Adipocyte (in vitro differentiated cells): ENCODE data around the gene VARS2.
A peak's percentile ranks its signal among the peaks of the same experiment; 100 is the strongest.

Source experiments
- DNase-seq: peaks from one replicate; pipeline ENCODE4 v3.0.0-alpha.2; 2015; ENCODE audit warnings: low read depth
- H3K27me3 ChIP-seq: replicated peaks from 2 replicates; pipeline ENCODE4 v1.7.0; 2013; ENCODE audit warnings: mild to moderate bottlenecking, low read length, moderate library complexity; ENCODE audit not compliant: control insufficient read depth, insufficient read depth
- H3K36me3 ChIP-seq: 2 replicates; pipeline ENCODE4 v1.7.0; 2013; ENCODE audit warnings: low read length, mild to moderate bottlenecking, moderate library complexity; ENCODE audit not compliant: control insufficient read depth, insufficient read depth, severe bottlenecking
- H3K4me1 ChIP-seq: 2 replicates; pipeline ENCODE4 v1.7.0; 2013; ENCODE audit warnings: mild to moderate bottlenecking, low read length, moderate library complexity; ENCODE audit not compliant: control insufficient read depth, insufficient read depth
- H3K4me3 ChIP-seq: 2 replicates; pipeline ENCODE4 v1.7.0; 2013; ENCODE audit warnings: mild to moderate bottlenecking, low read length, moderate library complexity
- H3K9ac ChIP-seq: 2 replicates; pipeline ENCODE4 v1.7.0; 2013; ENCODE audit warnings: mild to moderate bottlenecking, low read length, moderate library complexity
- H3K9me3 ChIP-seq: 2 replicates; pipeline ENCODE4 v1.7.0; 2013; ENCODE audit warnings: mild to moderate bottlenecking, low read length, moderate library complexity; ENCODE audit not compliant: control insufficient read depth

The VARS2 gene

DNA sequence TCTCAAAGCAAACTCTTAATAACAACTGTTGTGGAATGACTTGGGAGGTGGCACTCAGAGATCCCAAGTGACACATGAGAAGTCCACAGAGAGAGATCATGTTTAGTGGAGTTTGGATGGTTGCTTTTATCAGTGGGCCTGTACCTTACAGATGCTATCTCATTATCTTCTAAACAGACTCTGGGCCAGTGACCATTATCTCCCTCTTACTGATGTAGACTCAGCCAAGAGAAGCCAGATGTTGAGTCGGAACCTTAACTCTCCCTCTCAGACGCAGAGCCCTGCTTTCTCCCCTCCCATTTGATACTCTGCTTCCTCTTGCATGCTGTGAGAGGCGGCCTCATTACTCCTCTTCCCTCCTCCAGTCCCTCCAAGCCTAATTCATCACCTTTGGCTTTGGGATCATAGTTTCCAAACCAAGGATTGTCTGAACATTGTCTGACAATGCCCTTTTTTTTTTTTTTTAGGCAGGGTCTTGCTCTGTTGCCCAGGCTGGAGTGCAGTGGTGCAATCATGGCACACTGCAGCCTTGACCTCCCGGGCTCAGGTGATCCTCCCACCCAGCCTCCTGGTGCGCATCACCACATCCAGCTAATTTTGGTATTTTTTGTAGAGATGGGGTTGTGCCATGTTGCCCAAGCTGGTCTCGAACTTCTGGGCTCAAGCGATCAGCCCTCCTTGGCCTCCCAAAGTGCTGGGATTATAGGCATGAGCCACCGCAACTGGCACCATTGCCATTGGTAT is 34.2 kb upstream of the VARS2 start:
- DNase-seq, result no peak
- no peak overlapping the region for H3K4me3 ChIP-seq
- no peaks in the 10 kb centered on the region for H3K9me3 ChIP-seq
- no peaks in the 10 kb centered on the region for H3K36me3 ChIP-seq
- peaks cover 46% of the 10 kb centered on the region for H3K4me1 ChIP-seq
- no peak overlapping the region for H3K9ac ChIP-seq
- no peaks in the 10 kb centered on the region for H3K27me3 ChIP-seq

DNA sequence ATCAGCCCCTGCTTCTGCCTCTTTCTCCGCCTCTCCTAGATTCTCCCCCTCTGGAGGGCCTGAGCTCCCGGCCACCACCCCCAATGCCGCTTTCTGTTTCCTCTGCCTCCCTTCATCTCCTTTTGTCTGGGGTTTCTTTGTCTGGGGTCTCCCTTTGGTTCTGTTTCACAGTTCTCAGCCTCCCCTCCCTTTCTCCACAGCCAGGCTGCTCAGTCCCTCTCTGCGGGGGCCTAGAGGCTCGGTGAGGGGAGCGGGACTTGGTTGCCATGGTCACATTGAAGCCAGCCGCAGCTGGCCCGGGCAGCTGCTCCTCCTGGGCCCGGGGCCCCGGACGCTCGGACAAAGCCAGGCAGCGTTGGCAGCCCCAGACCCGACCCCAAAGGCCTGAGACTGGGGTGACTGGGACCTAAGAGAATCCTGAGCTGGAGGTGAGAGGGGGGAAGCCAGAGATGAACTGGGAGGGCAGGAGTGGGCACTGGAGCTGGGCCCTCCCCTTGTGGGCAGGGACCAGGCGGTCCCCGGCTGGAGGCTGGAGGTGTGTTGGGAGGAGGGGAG is 33.3 kb upstream of the VARS2 start:
- Histone ChIP-seq H3K36me3 (no peaks in the 10 kb centered on the region), H3K4me3 (no peak overlapping the region), H3K27me3 (no peaks in the 10 kb centered on the region), H3K9ac (no peak overlapping the region), H3K9me3 (no peaks in the 10 kb centered on the region), H3K4me1 (peaks cover 53% of the 10 kb centered on the region)
- no peak for DNase-seq

DNA sequence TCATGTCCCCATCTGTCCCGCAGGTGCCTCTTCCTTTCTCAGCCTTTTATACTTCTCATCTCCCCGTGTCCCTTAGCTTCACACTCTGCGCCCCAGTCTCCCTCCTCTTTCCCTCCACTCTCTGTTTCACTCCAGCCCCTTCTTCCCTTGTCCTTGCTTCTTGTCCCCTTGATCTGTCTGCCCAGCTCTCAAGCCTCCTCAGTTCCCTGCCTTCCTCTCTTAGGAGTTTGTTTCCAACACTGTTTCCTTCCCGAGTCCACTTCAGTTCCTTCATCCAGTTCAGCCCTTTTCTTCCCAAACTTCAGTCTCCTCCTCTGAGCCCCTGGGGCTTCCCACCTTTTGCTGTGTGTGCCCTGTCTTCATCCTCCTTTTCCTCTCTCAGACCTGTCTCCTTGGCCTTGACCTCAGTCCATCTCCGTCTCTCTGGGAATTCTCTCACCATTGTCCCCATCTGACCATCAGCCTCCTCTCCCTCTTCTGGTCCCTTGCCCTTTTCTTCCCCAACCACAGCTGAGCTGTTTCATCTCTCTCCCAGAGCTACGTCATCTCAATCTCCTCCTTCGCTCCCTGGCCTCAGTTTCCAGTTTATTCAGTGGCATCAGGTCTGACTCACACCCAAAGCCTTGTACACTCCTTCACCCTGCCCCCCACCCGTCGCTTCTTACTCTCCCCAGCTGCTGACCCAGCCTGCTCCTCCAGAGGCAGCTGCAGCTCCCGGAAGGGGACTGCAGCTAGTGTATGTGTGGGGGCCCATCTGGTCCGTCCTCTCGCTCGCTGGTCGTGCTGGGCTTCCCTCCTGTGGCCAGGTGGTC is 32.4 kb upstream of the VARS2 start:
- Histone ChIP-seq H3K27me3 (no peaks in the 10 kb centered on the region), H3K4me3 (no peak overlapping the region), H3K9ac (peak overlapping the region; percentile 23), H3K4me1 (peaks cover 53% of the 10 kb centered on the region), H3K9me3 (no peaks in the 10 kb centered on the region), H3K36me3 (no peaks in the 10 kb centered on the region)
- DNase-seq, result peak; percentile 22

DNA sequence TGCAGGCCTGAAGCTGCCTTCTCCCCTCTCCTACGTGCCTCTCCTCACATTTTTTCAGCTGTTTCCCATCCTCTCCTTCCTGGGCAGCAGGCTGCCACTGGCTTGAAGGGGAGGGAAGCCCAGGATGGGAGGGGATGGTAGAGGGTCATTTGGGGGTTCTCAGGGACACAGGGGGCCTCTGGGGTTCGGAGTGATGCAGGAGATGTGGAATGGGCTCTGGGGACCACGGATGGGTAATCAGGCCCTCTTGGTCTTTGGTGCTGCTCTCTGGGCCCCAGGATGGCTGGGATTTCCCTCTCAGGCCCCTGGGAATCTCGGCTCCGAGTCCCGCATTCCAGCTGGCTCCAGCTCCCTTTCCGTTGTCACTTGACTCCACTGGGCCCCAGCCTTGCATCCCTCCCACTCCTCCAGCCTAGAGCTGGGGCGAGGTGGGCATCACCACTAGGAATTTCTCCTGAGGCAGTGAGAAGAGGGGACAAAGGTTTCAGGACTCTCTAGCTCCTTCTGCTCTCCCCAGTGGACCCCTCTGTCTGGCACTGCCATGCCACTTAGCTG is 31.8 kb upstream of the VARS2 start:
- peak overlapping the region; percentile 23 for H3K9ac ChIP-seq
- no peak overlapping the region for H3K4me3 ChIP-seq
- peaks cover 49% of the 10 kb centered on the region for H3K4me1 ChIP-seq
- H3K27me3 ChIP-seq, result no peaks in the 10 kb centered on the region
- DNase-seq, result peak; percentile 63
- no peaks in the 10 kb centered on the region for H3K9me3 ChIP-seq
- H3K36me3 ChIP-seq, result no peaks in the 10 kb centered on the region

DNA sequence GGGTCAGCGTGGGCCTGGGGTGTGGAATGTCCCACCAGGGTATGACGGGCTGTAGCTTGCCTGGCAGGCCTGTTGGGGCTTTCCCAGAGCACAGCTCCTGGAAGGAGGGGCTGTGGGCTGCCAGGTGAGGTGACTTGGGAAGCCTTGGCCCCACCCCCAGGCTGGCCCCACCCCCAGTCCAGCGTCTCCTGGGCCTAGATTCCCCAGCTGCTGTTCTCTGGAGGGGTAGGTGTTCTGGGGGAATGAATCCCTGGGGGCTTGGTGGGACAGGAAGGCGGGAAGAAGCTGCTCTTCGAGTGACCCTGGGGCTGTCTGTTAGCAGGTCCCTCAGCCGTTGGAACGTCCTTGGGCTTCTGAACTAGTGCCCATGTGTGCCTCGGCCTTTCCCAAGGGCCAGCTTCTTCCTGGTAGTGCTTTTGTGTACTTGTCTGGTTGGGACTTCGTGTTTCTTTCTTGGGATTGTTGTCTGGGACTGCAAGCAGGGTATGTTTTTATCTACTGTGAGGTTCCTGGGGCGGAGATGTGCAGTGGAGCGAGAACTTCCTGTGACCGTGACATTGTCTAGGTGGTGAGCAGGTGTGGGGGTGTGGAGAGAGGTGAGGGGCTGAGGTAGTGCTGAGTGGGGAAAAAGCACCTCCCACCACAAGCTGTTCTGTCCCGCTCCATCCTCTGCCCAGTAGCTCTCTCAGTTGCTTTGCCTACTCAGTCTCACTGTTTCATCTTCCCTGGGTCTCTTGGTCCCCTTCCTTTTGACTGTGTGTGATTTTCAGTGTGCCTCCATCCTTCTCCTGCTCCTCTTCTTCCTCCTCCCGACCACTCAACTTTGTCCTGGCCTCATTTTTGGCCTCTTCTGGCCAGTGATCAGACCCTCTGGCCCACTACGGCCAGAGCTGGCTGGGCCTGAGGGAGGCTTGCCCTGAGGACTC is 31.0 kb upstream of the VARS2 start:
- H3K4me3 ChIP-seq, result peak overlapping the region; percentile 31
- no peaks in the 10 kb centered on the region for H3K27me3 ChIP-seq
- peak; percentile 17 for DNase-seq
- peak overlapping the region; percentile 42 for H3K9ac ChIP-seq
- H3K36me3 ChIP-seq, result no peaks in the 10 kb centered on the region
- H3K9me3 ChIP-seq, result no peaks in the 10 kb centered on the region
- H3K4me1 ChIP-seq, result peaks cover 49% of the 10 kb centered on the region

DNA sequence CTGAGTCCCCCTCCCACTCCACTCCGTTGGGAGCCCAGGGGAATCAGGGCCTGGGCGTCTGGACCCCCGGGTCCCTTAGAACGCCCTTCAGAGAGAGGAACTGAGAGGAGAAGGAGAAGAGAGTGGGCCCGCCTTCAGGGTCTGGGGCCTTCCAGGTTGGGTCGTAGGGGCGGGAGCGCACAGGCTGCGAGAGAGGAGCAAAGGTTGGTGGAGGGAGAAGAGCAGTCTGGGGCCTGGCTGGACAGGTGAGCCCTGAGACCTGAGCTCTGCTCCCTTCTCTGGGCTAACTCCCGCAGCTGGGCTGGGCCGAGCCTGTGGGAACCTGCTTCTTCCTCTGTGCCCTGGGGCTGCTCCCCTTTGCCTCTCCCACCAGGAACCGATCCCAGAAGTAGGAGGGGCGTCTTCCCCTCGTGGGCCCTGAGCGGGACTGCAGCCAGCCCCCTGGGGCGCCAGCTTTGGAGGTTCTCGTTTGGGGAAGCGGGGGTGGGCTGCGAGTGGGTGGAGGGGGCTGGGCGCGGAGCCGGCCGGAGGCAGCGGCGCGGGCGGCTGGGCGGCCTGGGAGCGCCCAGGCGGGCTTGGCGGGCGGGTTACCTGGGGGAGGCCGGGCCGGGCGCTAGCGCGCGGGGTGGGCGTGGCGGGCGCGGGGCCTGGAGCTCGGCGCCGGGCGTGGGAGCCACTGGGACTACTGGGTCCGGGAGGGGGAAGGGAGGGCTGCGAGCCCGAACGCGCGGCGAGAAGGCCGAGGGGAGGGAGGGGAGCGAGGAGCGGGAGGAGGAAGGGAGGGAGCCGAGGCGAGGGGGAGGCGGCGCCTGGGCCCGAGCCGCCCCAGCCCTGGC is 30.1 kb upstream of the VARS2 start, which contains the start of gene DDR1:
Gene DDR1, plus strand, starts transcription at position 835 of the 836 bp plus-strand sequence. CDS start 4,211 bp downstream, outside the sequence.
- Histone ChIP-seq H3K9ac (peak within 1 kb of the TSS; percentile 84), H3K36me3 (no peaks in the 10 kb centered on the region), H3K27me3 (no peaks in the 10 kb centered on the region), H3K4me3 (peak within 1 kb of the TSS; percentile 86), H3K9me3 (no peaks in the 10 kb centered on the region), H3K4me1 (peaks cover 50% of the 10 kb centered on the region)
- DNase-seq, result peak; percentile 64

DNA sequence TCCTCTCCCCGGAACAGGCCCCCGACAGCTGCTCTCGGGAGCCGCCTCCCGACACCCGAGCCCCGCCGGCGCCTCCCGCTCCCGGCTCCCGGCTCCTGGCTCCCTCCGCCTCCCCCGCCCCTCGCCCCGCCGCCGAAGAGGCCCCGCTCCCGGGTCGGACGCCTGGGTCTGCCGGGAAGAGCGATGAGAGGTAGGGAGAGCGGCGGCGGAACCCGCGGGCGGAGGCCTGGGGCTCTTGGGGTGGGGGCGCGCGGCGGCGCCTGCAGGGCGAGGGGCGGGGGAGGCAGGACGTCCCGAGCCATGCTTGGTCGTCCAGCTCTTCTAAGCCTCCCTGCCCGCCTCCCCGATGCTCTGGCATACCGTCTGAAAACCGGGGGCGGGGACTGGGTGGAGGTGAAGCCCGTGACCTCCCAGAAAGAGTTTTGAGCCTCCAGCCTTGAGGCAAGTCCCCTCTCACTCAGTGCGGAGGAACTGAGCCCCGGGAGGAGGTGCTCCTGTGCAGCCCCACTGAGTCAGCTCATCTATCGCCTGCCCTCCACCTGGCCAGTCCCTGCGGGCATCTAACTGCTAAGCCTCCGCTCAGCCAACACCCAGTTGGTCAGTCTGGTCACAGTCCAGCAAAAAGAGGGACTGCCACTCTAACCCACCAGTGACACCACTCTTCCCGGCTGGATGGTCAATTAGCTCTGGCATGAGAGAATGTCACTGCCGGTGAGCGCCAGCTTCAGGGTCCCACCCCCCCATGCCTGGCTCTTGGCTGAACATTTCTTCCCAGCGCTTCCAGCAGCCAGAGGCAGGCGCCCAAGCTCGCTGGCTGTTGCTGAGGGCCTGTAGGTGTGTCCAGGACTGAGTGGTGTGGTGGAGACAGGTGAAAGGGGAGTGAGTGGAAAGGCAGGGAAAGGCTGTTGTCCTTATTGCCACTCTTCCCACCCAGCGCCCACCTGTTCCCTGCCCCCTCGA is 29.2 kb upstream of the VARS2 start:
- DNase-seq, result peak; percentile 90
- Histone ChIP-seq H3K4me1 (peaks cover 50% of the 10 kb centered on the region), H3K36me3 (peaks cover 1% of the 10 kb centered on the region), H3K27me3 (no peaks in the 10 kb centered on the region), H3K4me3 (peak overlapping the region; percentile 86), H3K9me3 (no peaks in the 10 kb centered on the region), H3K9ac (peak overlapping the region; percentile 84)

DNA sequence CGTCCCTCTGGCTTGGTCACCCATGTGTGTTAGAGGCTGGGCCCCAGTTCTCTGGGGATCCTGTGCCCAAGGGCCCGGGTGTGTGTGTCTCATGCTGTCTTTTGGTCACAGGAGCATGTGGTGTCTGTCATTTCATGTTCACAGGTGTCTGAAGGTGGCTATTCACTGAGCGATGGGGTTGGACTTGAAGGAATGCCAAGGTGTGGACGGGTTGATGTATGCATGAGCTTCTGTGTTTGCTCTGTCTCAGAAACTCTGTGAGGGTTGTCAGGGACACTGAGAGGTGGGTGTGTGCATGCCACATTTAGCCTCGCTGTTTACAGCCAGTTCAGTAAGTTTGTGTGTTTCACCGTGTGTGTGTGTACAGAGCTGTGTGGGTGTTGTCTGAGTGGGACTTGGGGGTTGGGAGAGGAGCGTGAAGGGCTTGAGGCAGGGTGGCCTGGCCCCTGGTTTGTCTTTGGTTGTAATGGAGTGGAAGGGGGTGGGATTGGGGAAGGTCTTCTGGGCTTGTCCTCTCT is 28.5 kb upstream of the VARS2 start:
- Histone ChIP-seq H3K9me3 (no peaks in the 10 kb centered on the region), H3K4me1 (peaks cover 50% of the 10 kb centered on the region), H3K36me3 (peaks cover 8% of the 10 kb centered on the region), H3K27me3 (no peaks in the 10 kb centered on the region), H3K4me3 (peak overlapping the region; percentile 86), H3K9ac (peak overlapping the region; percentile 84)
- peak; percentile 44 for DNase-seq
